GM13977 (cell line): Measurements from ENCODE around the gene LLGL1.

Experiments used
- DNase-seq: peaks from one replicate; pipeline ENCODE4 v3.0.0; 2012; ENCODE audit warnings: low spot score
- in situ Hi-C: fragments of 300-500 bp; cut with MboI; formaldehyde crosslinking; loops from one replicate; pipeline ENCODE4 v1.12.0; 2022; ENCODE audit warnings: low sequenced_read_pairs, low pct_unique_long_range_greater_than_20kb, mixed read lengths, inconsistent platforms; ENCODE audit not compliant: unreplicated experiment
- TF ChIP-seq, protein P1 (sequence below): IDR thresholded peaks from 2 replicates; pipeline ENCODE4 v1.5.1; 2012; ENCODE audit warnings: mild to moderate bottlenecking, control low read depth; ENCODE audit not compliant: insufficient read depth; ENCODE audit errors: extremely low read depth, missing control alignments

Gene LLGL1

DNA sequence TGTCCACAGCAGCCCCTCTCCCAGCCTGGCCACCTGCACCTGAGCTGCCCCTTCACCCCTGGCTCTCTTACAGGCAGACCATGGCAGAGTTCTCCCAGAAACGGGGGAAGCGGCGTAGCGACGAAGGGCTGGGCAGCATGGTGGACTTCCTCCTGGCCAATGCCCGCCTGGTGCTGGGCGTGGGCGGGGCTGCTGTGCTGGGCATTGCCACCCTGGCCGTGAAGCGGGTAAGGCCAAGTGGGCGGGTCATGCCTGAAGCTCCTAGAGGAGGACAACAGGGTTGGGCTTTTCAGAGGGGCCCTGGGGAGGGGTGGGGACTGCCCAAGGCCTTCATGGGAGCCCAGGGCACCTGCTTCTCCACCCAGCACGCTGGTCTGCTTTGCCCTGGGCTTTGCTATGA lies 37.2 kb downstream of the LLGL1 start:
- TF ChIP-seq, protein P1, sequence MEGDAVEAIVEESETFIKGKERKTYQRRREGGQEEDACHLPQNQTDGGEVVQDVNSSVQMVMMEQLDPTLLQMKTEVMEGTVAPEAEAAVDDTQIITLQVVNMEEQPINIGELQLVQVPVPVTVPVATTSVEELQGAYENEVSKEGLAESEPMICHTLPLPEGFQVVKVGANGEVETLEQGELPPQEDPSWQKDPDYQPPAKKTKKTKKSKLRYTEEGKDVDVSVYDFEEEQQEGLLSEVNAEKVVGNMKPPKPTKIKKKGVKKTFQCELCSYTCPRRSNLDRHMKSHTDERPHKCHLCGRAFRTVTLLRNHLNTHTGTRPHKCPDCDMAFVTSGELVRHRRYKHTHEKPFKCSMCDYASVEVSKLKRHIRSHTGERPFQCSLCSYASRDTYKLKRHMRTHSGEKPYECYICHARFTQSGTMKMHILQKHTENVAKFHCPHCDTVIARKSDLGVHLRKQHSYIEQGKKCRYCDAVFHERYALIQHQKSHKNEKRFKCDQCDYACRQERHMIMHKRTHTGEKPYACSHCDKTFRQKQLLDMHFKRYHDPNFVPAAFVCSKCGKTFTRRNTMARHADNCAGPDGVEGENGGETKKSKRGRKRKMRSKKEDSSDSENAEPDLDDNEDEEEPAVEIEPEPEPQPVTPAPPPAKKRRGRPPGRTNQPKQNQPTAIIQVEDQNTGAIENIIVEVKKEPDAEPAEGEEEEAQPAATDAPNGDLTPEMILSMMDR, result no peak
- DNase-seq, result no peak
- in situ Hi-C loops, result no loop called here

DNA sequence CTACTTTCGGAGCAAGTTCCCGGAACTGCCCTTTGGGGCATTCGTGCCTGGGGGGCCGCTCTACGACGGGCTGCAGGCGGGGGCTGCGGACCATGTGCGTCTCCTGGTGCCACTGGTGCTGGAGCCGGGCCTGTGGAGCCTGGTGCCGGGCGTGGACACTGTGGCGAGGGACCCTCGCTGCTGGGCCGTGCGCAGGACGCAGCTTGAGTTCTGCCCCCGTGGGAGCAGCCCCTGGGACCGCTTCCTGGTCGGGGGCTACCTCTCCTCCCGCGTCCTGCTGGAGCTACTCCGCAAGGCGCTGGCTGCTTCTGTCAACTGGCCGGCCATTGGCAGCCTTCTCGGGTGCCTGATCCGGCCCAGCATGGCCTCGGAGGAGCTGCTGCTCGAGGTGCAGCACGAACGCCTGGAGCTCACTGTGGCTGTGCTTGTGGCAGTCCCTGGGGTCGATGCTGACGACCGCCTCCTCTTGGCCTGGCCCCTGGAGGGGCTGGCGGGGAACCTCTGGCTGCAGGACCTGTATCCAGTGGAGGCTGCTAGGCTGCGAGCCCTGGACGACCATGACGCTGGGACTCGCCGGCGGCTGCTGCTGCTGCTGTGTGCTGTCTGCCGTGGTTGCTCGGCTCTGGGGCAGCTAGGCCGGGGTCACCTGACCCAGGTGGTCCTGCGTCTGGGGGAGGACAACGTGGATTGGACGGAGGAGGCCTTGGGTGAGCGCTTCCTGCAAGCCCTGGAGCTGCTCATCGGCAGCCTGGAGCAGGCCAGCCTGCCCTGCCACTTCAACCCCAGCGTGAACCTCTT lies 38.6 kb downstream of the LLGL1 start:
- no peak for DNase-seq
- in situ Hi-C loops, result no loop called here
- TF ChIP-seq, protein P1, result no peak

DNA sequence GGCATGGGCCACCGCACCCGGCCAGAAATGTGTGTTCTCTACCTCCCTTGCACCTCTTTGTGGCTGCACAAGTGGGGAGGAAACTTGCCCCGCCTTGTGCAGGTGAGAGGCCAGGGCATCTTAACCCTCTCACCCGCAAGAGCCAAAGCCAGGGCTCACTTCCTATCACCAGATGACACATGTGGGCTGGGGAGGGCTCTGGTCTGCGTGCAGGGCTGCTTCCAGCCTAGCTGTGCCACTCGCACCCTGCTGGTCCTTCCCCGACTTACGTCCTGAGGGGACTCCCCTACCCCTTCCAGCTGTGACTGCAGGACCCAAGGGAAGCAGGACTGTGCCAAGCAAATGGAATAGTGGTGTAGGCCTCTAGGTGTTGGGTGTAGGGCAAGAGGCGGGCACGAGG lies 41.9 kb downstream of the LLGL1 start:
- TF ChIP-seq, protein P1, result no peak
- no peak for DNase-seq
- in situ Hi-C loops, result no loop called here

DNA sequence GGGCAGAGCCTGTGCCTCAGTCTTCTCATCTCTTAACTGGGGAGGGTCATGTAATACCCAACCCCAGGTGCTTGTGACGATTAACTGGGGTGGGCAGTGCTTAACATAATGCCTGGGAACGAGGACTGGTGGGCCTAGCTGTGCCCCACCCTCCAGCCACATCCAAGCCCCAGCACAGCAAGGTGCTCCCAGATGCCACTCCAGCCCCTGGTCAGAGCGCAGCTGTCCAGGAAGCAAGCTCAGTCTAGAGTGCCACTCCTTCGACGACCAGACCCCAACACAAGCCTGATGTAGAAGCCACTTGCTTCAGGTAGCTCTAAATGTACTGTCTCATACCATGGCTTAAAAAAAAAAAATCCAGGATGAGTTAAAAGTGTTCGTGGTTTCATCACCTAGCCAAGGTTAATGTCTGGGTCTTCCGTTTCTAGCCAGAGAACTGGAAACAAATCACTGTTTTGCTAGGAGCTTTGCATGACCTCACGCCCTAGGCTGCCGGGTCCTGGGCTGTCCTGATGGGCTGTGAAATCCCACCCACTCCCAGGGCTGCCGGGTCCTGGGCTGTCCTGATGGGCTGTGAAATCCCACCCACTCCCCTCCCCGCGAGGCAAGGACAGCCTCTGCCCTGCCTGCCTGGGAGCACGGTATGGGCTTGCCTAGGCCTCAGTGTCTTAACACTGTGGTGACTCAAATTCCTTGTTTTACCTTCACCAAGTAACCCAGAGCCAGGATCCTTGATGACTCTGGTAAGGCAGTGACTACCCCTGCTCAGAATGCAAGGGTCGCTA lies 42.7 kb downstream of the LLGL1 start:
- TF ChIP-seq, protein P1, result no peak
- DNase-seq, result no peak
- in situ Hi-C loops, result no loop called here

DNA sequence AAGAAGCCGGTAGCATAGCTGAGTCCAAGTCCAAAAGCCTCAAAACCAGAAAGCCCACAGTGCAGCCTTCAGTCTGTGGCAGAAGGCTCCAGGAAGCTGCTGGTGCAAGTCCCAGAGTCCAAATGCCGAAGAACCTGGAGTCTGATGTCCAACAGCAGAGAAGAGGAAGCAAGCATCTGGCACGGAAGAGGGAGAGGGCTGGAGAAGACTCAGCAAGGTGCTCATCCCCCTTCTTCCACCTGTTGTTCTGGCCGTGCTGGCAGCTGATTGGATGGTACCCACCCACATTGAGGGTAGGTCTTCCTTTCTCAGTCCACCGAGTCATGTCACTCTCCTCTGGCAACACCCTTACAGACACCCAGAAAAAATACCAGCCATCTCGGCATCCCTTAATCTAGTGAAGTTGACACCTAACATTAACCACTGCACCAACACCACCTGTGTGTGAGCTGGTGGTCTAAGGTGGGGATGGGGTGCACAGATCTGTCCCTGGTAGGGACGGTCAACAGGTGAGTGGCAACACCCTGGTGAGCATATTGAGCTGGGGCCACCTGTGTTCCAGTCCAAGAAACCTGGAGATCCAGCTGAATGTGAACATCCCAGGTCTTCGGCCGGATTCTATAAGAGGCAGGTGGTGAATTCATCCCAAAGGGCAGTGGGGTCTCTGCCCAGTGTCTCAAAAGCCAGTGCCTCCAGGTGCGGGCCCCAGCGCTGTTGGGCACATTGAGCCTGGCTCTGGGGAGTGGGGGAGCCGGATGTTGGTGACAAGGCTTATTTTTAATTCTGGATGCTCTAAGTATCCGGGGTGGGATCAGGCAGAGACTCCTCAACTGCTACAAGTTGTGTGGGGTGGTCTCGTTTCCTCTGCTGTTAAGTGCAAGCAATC lies 44.9 kb downstream of the LLGL1 start:
- DNase-seq, result no peak
- TF ChIP-seq, protein P1, result no peak
- in situ Hi-C loops, result no loop called here

DNA sequence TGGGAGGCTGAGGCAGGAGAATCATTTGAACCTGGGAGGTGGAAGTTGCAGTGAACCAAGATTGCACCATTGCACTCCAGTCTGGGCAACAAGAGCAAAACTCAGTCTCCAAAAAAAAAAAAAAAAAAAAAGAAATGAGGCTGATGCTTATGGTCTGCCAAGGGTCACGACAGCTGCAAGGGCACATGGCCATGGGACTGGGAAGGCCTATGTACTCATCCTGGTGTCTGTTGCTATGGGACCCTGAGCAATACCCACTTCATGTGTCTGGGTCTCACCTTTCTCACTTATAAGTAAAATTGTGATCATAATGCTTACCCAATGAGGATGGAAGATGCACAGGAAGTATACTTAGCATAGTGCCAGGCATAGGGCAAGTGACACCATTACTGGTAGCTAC lies 51.6 kb downstream of the LLGL1 start:
- in situ Hi-C loops, result no loop called here
- TF ChIP-seq, protein P1, result no peak
- DNase-seq, result no peak
